Hematopoietic multipotent progenitor cell (in vitro differentiated cells): ENCODE data around the gene DLGAP1. TPM values are rescaled to one million over a fixed set of nuclear protein-coding genes. Genes with fewer than 3 reads are reported as not detected.

Source experiments
- DNase-seq, 3 donors: peaks; one replicate each; pipeline ENCODE4 v3.0.0-alpha.2; 2011 to 2015; ENCODE audit warnings: low read depth in 2 of 3, low spot score in 2 of 3
- total RNA-seq: library from RNA; depleted of rRNA; stranded (reverse); fragments of >200 nt; gene quantifications from one replicate; pipeline ENCODE4 v1.2.3, GENCODE V29; 2012

Gene DLGAP1
- total RNA-seq, 1 donor, result 0.27 TPM

GRCh38 chr18:3747176-3747973, 707.7 kb downstream of the DLGAP1 start:
- no peak for DNase-seq

GRCh38 chr18:3742541-3742940, 712.6 kb downstream of the DLGAP1 start:
- DNase-seq, result no peak

- no peak for DNase-seq
These were observed 713.8 kb downstream of the DLGAP1 start for GRCh38 chr18:3741333-3741732.

GRCh38 chr18:3728704-3729437, 726.2 kb downstream of the DLGAP1 start:
- DNase-seq, result no peak

GRCh38 chr18:3727274-3727673, 727.8 kb downstream of the DLGAP1 start:
- DNase-seq, result no peak

GRCh38 chr18:3726238-3726951, 728.7 kb downstream of the DLGAP1 start:
- peak in 2 of 3 donors; percentile 46 to 71 for DNase-seq

- peak in 1 of 3 donors; percentile 22 for DNase-seq
These were observed 730.0 kb downstream of the DLGAP1 start for GRCh38 chr18:3725115-3725514.

- DNase-seq, result no peak
These were observed 731.6 kb downstream of the DLGAP1 start for GRCh38 chr18:3723554-3723953.

GRCh38 chr18:3722649-3723433, 732.3 kb downstream of the DLGAP1 start:
- DNase-seq, result no peak

- peak in 2 of 3 donors; percentile 18 to 52 for DNase-seq
These were observed 733.1 kb downstream of the DLGAP1 start for GRCh38 chr18:3721771-3722648.

- no peak for DNase-seq
These were observed 734.1 kb downstream of the DLGAP1 start for GRCh38 chr18:3720818-3721545.

GRCh38 chr18:3720159-3720558, 734.9 kb downstream of the DLGAP1 start:
- DNase-seq, result no peak

- peak in 1 of 3 donors; percentile 30 for DNase-seq
These were observed 737.6 kb downstream of the DLGAP1 start for GRCh38 chr18:3717376-3718025.

- DNase-seq, result no peak
These were observed 738.9 kb downstream of the DLGAP1 start for GRCh38 chr18:3716116-3716660.

- DNase-seq, result no peak
These were observed 739.7 kb downstream of the DLGAP1 start for GRCh38 chr18:3715231-3716080.

- DNase-seq, result no peak
These were observed 741.4 kb downstream of the DLGAP1 start for GRCh38 chr18:3713708-3714107.

- no peak for DNase-seq
These were observed 741.9 kb downstream of the DLGAP1 start for GRCh38 chr18:3713166-3713565.
